HG02885 (cell line): ENCODE results near the gene AQP9.
"Not testable (repeated sequence)": the region's sequence is repeated elsewhere in the genome, so short reads cannot be mapped to it uniquely, and the experiment has no call there.

ENCODE experiments used
- ATAC-seq: cut with Tn5 transposase; IDR thresholded peaks from one replicate; pipeline ENCODE4 v1.9.1; 2021; ENCODE audit warnings: mild to moderate bottlenecking; ENCODE audit not compliant: unreplicated experiment, poor library complexity

The AQP9 gene

GRCh38 chr15:58175955-58176354 is 37.8 kb downstream of the AQP9 start:
- no peak for ATAC-seq

DNA sequence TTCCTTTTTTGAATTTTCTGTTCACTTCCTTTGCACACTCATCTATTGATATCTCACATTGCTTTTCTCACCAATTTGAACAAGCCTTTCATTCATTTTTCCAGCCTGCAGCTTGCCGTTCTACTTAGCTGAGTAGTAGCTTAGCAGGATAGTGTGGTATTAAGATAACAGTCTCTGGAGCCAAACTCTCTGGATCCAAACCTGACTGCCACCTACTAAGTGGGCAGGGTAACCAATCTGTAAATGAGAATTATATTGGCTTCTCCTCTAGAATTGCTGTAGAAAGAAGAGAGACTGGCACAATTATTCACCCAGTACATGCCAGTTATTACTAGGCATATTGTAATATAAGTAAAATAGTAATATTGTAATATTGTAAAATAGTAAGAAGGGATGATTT is 40.5 kb downstream of the AQP9 start:
- no peak for ATAC-seq

GRCh38 chr15:58179206-58179605 is 41.0 kb downstream of the AQP9 start:
- no peak for ATAC-seq

DNA sequence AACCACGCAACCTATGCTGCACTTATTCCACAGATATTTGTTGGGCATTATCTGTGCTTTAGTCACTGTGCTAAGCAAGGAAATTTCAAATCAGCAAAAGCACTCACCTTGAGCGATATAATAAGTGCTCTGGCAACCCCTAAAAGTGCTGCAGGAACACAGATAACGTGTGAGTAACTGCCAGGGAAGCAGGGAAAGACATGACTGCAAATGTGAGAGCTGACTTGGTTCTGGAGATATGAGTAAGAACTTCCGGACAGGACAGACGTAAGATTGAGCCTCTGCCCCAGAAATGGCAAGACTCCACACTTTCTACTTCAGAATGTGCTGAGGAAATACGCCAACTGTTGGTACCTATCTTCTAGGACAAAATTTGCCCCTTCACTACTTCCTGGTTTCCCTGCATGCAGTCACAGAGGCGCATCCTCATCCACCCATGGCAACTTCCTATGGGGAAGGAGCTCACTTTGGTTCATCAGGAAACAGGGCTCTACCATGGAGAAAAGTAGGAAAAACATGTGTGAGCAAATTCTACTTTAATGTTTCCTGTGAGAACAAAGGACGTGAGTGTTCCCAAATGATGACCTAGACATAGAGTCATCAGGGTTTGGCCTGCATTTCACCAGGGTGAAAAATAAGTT is 41.7 kb downstream of the AQP9 start:
- no peak for ATAC-seq

- no peak for ATAC-seq
Measured at GRCh38 chr15:58182460-58183163, 44.4 kb downstream of the AQP9 start.

DNA sequence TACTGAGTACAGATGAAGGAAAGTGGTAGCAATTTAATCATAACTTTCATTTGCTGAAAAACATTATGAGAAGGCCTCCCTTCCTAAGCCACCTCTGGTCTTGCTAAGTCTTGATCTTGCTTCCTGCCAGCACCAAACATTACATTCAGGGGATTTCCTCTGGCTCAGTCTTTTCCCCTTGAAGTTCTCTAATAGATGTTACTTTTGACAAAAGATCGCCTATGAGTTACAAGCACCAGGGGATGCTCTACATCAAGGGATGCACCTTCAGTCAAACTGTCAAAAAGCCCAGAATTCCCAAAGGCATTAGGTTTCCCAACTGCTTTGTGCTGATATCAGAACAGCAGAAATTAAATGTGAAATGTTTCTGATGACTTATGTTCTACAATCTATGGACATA is 47.3 kb downstream of the AQP9 start:
- no peak for ATAC-seq

- ATAC-seq = no peak
Measured at GRCh38 chr15:58189148-58189811, 51.1 kb downstream of the AQP9 start.

DNA sequence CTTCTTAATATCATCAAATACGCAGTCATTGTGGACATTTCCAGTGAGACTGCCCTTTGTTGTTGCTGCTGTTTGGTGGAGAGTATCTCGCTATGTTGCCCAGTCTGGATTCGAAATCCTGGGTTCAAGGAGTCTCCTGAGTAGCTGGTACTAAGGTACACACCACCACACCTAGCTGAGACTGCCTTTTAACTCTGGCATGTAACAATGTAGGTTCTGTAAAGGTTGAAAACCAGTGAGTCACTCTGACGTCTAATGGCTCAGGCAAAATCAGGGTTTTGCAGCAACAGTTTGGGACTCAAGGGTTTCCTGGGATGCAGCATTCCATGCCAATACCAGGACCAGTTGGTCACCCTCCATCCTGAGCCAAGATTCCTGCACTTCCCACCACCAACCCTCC is 52.2 kb downstream of the AQP9 start:
- ATAC-seq = no peak

DNA sequence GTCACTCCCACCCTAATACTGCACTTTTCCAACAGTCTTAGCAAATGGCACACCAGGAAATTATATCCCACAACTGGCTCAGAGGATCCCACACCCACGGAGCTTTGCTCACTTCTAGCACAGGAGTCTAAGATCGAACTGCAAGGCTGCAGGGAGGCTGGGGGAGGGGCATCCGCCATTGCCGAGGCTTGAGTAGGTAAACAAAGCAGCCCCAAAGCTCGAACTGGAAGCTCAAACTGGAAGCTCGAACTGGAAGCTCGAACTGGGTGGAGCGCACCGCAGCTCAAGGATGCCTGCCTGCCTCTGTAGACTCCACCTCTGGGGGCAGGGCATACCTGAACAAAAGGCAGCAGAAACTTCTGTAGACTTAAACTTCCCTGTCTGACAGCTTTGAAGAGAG is 55.5 kb downstream of the AQP9 start:
- not testable (repeated sequence) for ATAC-seq

- no peak for ATAC-seq
Measured at GRCh38 chr15:58200739-58201138, 62.6 kb downstream of the AQP9 start.

GRCh38 chr15:58201516-58201915 is 63.3 kb downstream of the AQP9 start:
- no peak for ATAC-seq

DNA sequence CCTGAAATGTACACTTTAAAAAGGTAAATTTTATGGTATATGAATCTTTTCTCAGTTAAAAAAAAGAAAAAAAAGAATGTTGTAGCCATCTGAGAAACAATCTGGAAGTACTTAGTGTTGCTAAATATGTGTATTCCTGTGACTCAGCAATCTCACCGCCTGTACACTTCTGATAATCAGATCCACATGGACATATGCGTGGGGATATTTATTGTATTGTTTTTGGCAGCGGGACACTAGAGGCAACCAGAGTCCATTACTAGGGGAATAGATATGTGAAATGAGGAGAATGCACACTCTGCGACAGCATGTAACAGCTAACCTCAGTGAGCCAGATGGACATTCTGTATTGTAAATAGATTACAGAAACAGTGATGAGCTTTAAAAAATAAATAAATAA is 65.4 kb downstream of the AQP9 start:
- ATAC-seq = no peak

DNA sequence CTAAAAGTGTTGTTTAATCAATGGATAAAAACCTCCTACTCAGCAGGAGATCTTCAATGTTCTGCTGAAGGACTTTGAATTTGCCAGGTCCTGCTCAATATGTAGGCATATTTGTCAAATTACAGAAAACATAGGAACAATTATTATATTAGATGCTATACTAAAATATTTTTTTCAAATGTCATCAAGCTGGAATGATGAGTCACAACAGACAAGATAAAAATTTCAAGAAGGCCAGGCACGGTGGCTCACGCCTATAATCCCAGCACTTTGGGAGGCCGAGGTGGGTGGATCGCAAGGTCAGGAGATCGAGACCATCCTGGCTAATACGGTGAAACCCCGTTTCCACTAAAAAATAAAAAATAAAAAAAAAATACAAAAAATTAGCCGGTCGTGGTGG is 68.0 kb downstream of the AQP9 start:
- no peak for ATAC-seq

- ATAC-seq = not testable (repeated sequence)
Measured at GRCh38 chr15:58208217-58208616, 70.0 kb downstream of the AQP9 start.

GRCh38 chr15:58209007-58209481 is 70.9 kb downstream of the AQP9 start:
- ATAC-seq = not testable (repeated sequence)

- not testable (repeated sequence) for ATAC-seq
Measured at GRCh38 chr15:58210031-58210430, 71.8 kb downstream of the AQP9 start.

GRCh38 chr15:58212909-58213526 is 74.8 kb downstream of the AQP9 start:
- no peak for ATAC-seq

- ATAC-seq = no peak
Measured at GRCh38 chr15:58213587-58214338, 75.6 kb downstream of the AQP9 start.

GRCh38 chr15:58214591-58215340 is 76.6 kb downstream of the AQP9 start:
- no peak for ATAC-seq

DNA sequence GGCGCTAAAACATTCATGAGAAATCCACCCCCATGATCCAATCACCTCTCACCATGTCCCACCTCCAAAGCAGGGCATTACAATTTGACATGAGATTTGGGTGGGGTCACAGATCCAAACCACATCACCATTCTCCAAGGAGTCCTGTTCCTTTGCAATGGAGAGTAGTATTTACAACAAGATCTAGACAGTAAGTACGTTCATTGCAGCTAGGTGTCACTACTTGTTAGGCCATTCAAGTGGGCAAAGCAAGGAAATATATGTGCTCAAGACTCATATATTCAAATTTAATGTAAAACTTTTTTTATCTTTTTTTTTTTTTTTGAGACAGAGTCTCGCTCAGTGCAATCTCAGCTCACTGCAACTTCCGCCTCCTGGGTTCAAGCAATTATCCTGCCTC is 79.3 kb downstream of the AQP9 start:
- ATAC-seq = no peak
